HG02610 (cell line): ENCODE measurements around the gene CXCL3.

Experiments
- ATAC-seq: cut with Tn5 transposase; IDR thresholded peaks from one replicate; pipeline ENCODE4 v1.9.1; 2021; ENCODE audit warnings: mild to moderate bottlenecking, moderate library complexity; ENCODE audit not compliant: unreplicated experiment

The CXCL3 gene

GRCh38 chr4:74056114-74056857 is 17.8 kb upstream of the CXCL3 start:
- no peak for ATAC-seq

- no peak for ATAC-seq
Measured at GRCh38 chr4:74055498-74055897, 17.0 kb upstream of the CXCL3 start.

- no peak for ATAC-seq
Measured at GRCh38 chr4:74055096-74055495, 16.6 kb upstream of the CXCL3 start.

- ATAC-seq = no peak
Measured at GRCh38 chr4:74054483-74055047, 16.1 kb upstream of the CXCL3 start.

- no peak for ATAC-seq
Measured at GRCh38 chr4:74047152-74047551, 8.7 kb upstream of the CXCL3 start.

- no peak for ATAC-seq
Measured at GRCh38 chr4:74045772-74046171, 7.3 kb upstream of the CXCL3 start.

- ATAC-seq = no peak
Measured at GRCh38 chr4:74045247-74045646, 6.8 kb upstream of the CXCL3 start.

- no peak for ATAC-seq
Measured at GRCh38 chr4:74044677-74045076, 6.2 kb upstream of the CXCL3 start.

- ATAC-seq = no peak
Measured at GRCh38 chr4:74042681-74043080, 4.2 kb upstream of the CXCL3 start.

GRCh38 chr4:74041418-74041817 is 2.9 kb upstream of the CXCL3 start:
- no peak for ATAC-seq

- ATAC-seq = peak; percentile 4
Measured at GRCh38 chr4:74039315-74039763, 850 bp upstream of the CXCL3 start.

- peak; percentile 8 for ATAC-seq
Measured at GRCh38 chr4:74038086-74038424, 434 bp downstream of the CXCL3 start.

- no peak for ATAC-seq
Measured at GRCh38 chr4:74037076-74037955, 1.2 kb downstream of the CXCL3 start.

GRCh38 chr4:74033739-74034138 is 4.8 kb downstream of the CXCL3 start:
- ATAC-seq = no peak

GRCh38 chr4:74032064-74032463 is 6.4 kb downstream of the CXCL3 start:
- no peak for ATAC-seq

GRCh38 chr4:74031576-74031975 is 6.9 kb downstream of the CXCL3 start:
- no peak for ATAC-seq

- no peak for ATAC-seq
Measured at GRCh38 chr4:74030285-74030684, 8.2 kb downstream of the CXCL3 start.

GRCh38 chr4:74028504-74028903 is 10.0 kb downstream of the CXCL3 start:
- ATAC-seq = no peak

GRCh38 chr4:74023709-74024108 is 14.8 kb downstream of the CXCL3 start:
- no peak for ATAC-seq

GRCh38 chr4:74021601-74022000 is 16.9 kb downstream of the CXCL3 start:
- no peak for ATAC-seq

GRCh38 chr4:74018771-74019170 is 19.7 kb downstream of the CXCL3 start:
- no peak for ATAC-seq

GRCh38 chr4:74018116-74018515 is 20.4 kb downstream of the CXCL3 start:
- no peak for ATAC-seq
